Right lobe of liver (tissue), 6 donors: ENCODE results near the gene MAG. TPM values are rescaled to one million over a fixed set of nuclear protein-coding genes. Genes with fewer than 3 reads are reported as not detected.

ENCODE experiments used
- ATAC-seq, 4 donors: fragments of 200-7000 bp; cut with Tn5 transposase; one replicate each; pipeline ENCODE4 v1.9.1; 2020; ENCODE audit warnings: mild to moderate bottlenecking in 4 of 4, moderate library complexity in 4 of 4
- DNase-seq, 3 donors: peaks; one replicate each; pipeline ENCODE4 v3.0.0-alpha.2; 2020
- H3K27ac ChIP-seq, 3 donors: fragments of 200-600 bp; one replicate each; pipeline ENCODE4 v1.8.0; 2022
- H3K27me3 ChIP-seq, 2 donors: fragments of 200-600 bp; one replicate each; pipeline ENCODE4 v1.8.0; 2022
- H3K36me3 ChIP-seq, 4 donors: fragments of 200-600 bp; sonication (generic) in 1 of 4; one replicate each; pipeline versions ENCODE4 v1.5.1 to v1.8.0; 2017 to 2022; ENCODE audit warnings: control low read depth in 1 of 4
- H3K4me1 ChIP-seq, 4 donors: fragments of 200-600 bp; sonication (generic) in 1 of 4; one replicate each; pipeline versions ENCODE4 v1.5.1 to v1.8.0; 2017 to 2022; ENCODE audit warnings: control low read depth in 1 of 4
- H3K4me3 ChIP-seq, 3 donors: fragments of 200-600 bp; one replicate each; pipeline ENCODE4 v1.8.0; 2022
- H3K9me3 ChIP-seq, 4 donors: fragments of 200-600 bp; sonication (generic) in 1 of 4; one replicate each; pipeline versions ENCODE4 v1.5.1 to v1.8.0; 2017 to 2022; ENCODE audit warnings: control low read depth in 1 of 4
- CTCF ChIP-seq, 4 donors: fragments of 200-600 bp in 3 of 4; fragments of 450-650 bp in 1 of 4; IDR thresholded peaks; one replicate each; pipeline versions ENCODE4 v1.5.1 to v1.8.0; 2016 to 2022; ENCODE audit warnings: antibody characterized with exemption in 4 of 4, mild to moderate bottlenecking in 2 of 4
- POLR2A ChIP-seq: fragments of 450-650 bp; IDR thresholded peaks from one replicate; pipeline ENCODE4 v1.6.1; 2017; ENCODE audit warnings: antibody characterized with exemption, mild to moderate bottlenecking
- WGBS: methylation state at CpG from one replicate; pipeline ENCODE4 v1.1.6; 2018; ENCODE audit warnings: low coverage, low lambda C conversion rate; ENCODE audit not compliant: insufficient coverage; ENCODE audit errors: missing lambda C conversion rate; 5-methylcytosine and 5-hydroxymethylcytosine counted together
- intact Hi-C, 2 donors: fragments of 100-400 bp; cut with DNase I; formaldehyde crosslinking; loops; one replicate each; pipeline versions ENCODE4 v1.11.2 to v1.14.1; 2022
- total RNA-seq, 6 experiments: library from RNA; depleted of rRNA in 2 of 6; stranded (reverse); fragments of >200 nt in 2 of 6; fragmentation: NEBNext Ultra II Directional in 3 of 6; extraction: Animal tissue kit (Norgen Biotek cat#: 25700) in 3 of 6; gene quantifications; one replicate each; pipeline versions ENCODE4 v1.1.0 to v1.2.4, GENCODE V29; 2016 to 2023
- donor health status: DM: no; HTN: yes; CAD: no.
- donor health status: DM: no; HTN: no; CAD: no.
- donor health status: DM: no; HTN: no; CAD: no.
- donor health status: DM: no; HTN: yes; CAD: no.
- donor health status: DM: no; HTN: yes; CAD: no.

The MAG gene
- total RNA-seq, 6 experiments from 2014 or later, result 0.40 TPM; not detected in 5

GRCh38 chr19:35296644-35297514 lies 4.9 kb downstream of the MAG start:
- DNase-seq (no peak), ATAC-seq (no peak)
- no peaks in the 10 kb centered on the region for H3K4me1 ChIP-seq
- no peaks in the 10 kb centered on the region for H3K36me3 ChIP-seq
- H3K4me3 ChIP-seq, result no peak overlapping the region
- TF ChIP-seq POLR2A (no peak), CTCF (IDR thresholded peaks at IDR 0.05) (no peak)
- no peaks in the 10 kb centered on the region for H3K9me3 ChIP-seq
- intact Hi-C loops, result no loop called here
- H3K27me3 ChIP-seq, result no peaks in the 10 kb centered on the region
- 83% methylated on average over 6 of the region's 7 CpGs for WGBS
- no peak overlapping the region for H3K27ac ChIP-seq

GRCh38 chr19:35297515-35297848 lies 5.5 kb downstream of the MAG start:
- no peak overlapping the region for H3K4me3 ChIP-seq
- H3K27me3 ChIP-seq, result no peaks in the 10 kb centered on the region
- intact Hi-C loops, result no loop called here

GRCh38 chr19:35297922-35298321 lies 6.0 kb downstream of the MAG start:
- ATAC-seq (no peak), DNase-seq (no peak)
- intact Hi-C loops, result no loop called here
- TF ChIP-seq CTCF (IDR thresholded peaks at IDR 0.05) (no peak), POLR2A (no peak)
- WGBS, result 90% methylated on average over 2 of the region's 2 CpGs
- H3K27me3 ChIP-seq, result no peaks in the 10 kb centered on the region
- H3K4me3 ChIP-seq, result no peak overlapping the region
- H3K27ac ChIP-seq, result no peak overlapping the region
- no peaks in the 10 kb centered on the region for H3K9me3 ChIP-seq
- H3K4me1 ChIP-seq, result no peaks in the 10 kb centered on the region
- H3K36me3 ChIP-seq, result no peaks in the 10 kb centered on the region

More at GRCh38 chr19:35297515-35297848, 5.5 kb downstream of the MAG start:
- H3K27ac ChIP-seq, result no peak overlapping the region
- WGBS, result 94% methylated on average over 3 of the region's 3 CpGs
- no peaks in the 10 kb centered on the region for H3K4me1 ChIP-seq
- no peaks in the 10 kb centered on the region for H3K36me3 ChIP-seq
- TF ChIP-seq CTCF (IDR thresholded peaks at IDR 0.05), result no peak
- no peak for TF ChIP-seq POLR2A
- no peak for DNase-seq
- no peak for ATAC-seq
- H3K9me3 ChIP-seq, result no peaks in the 10 kb centered on the region

GRCh38 chr19:35298561-35298972 lies 6.6 kb downstream of the MAG start:
- Histone ChIP-seq H3K9me3 (no peaks in the 10 kb centered on the region), H3K27ac (no peak overlapping the region), H3K4me1 (no peaks in the 10 kb centered on the region), H3K36me3 (no peaks in the 10 kb centered on the region), H3K4me3 (no peak overlapping the region), H3K27me3 (no peaks in the 10 kb centered on the region)
- intact Hi-C loops, result no loop called here
- 86% methylated on average over 5 of the region's 5 CpGs for WGBS
- DNase-seq (no peak), ATAC-seq (no peak)
- TF ChIP-seq CTCF (IDR thresholded peaks at IDR 0.05) (no peak), POLR2A (no peak)
